OCI-LY7 (cell line): ENCODE results near the gene SUN2.

ENCODE experiments used
- EZH2phosphoT487 ChIP-seq: fragments of 200-600 bp; sonication (generic); IDR thresholded peaks from 2 replicates; pipeline ENCODE4 v1.6.1; 2018; ENCODE audit warnings: low read depth, borderline replicate concordance, mild to moderate bottlenecking, mixed run types, antibody characterized with exemption, low read length, moderate library complexity, mixed read lengths
- TF ChIP-seq, protein P1 (sequence below): fragments of 200-600 bp; sonication (generic); conservative IDR thresholded peaks from 2 replicates; pipeline ENCODE4 v1.5.1; 2014; ENCODE audit warnings: mild to moderate bottlenecking, antibody characterized with exemption, low read length, moderate library complexity, mixed read lengths

DNA sequence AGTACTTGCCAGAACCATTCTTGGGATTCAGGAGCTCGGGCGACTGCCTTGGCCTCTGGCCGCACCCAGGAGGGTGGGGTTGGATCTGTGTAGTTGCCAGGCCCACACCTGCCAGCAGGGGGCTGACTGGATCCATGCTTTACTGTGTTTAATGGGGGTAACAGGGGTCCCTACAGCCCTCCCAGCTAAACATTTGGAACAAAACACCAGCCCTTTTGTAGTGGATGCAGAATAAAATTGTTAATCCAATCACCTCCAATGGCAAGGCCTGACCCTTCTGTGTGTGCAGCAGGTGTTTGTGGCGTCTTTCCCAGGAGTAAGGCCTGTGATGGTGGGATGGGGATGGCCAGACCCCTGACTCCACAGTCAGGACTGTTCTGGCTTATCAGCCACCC lies 22.5 kb downstream of the SUN2 start:
- TF ChIP-seq, protein P1, sequence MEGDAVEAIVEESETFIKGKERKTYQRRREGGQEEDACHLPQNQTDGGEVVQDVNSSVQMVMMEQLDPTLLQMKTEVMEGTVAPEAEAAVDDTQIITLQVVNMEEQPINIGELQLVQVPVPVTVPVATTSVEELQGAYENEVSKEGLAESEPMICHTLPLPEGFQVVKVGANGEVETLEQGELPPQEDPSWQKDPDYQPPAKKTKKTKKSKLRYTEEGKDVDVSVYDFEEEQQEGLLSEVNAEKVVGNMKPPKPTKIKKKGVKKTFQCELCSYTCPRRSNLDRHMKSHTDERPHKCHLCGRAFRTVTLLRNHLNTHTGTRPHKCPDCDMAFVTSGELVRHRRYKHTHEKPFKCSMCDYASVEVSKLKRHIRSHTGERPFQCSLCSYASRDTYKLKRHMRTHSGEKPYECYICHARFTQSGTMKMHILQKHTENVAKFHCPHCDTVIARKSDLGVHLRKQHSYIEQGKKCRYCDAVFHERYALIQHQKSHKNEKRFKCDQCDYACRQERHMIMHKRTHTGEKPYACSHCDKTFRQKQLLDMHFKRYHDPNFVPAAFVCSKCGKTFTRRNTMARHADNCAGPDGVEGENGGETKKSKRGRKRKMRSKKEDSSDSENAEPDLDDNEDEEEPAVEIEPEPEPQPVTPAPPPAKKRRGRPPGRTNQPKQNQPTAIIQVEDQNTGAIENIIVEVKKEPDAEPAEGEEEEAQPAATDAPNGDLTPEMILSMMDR = peak; percentile 90
- no peak for TF ChIP-seq EZH2phosphoT487
